HEK293 (cell line): ENCODE data around the gene PDE1C.

Experiments used
- CTCF ChIA-PET: fragments of 350-600 bp; formaldehyde crosslinking; extraction: SDS; loops from one replicate; lab custom pipeline; 2021; ENCODE audit warnings: antibody characterized with exemption; lab: Yijun Ruan, JAX
- POLR2A ChIA-PET: fragments of 300-600 bp; formaldehyde crosslinking; extraction: SDS; loops from one replicate; lab custom pipeline; 2020; ENCODE audit warnings: antibody characterized with exemption, inconsistent platforms; lab: Yijun Ruan, JAX
- H3K27ac ChIP-seq: fragments of 200-500 bp; sonication (Bioruptor generic); 2 replicates; pipeline ENCODE4 v1.5.1; 2014; ENCODE audit warnings: low read depth, low read length, control low read depth, inconsistent platforms; ENCODE audit errors: extremely low read depth
- H3K36me3 ChIP-seq, 2 experiments: fragments of 200-500 bp in 1 of 2; sonication (Bioruptor generic) in 1 of 2; 1 replicate in 1 of 2; 2 replicates in 1 of 2; pipeline ENCODE4 v1.5.1; 2014 to 2017; ENCODE audit warnings: inconsistent platforms in 2 of 2, low read length in 2 of 2; ENCODE audit not compliant: control insufficient read depth in 2 of 2, insufficient read depth in 1 of 2
- H3K4me1 ChIP-seq: fragments of 200-500 bp; sonication (Bioruptor generic); 2 replicates; pipeline ENCODE4 v1.5.1; 2014; ENCODE audit warnings: mild to moderate bottlenecking, low read length, inconsistent platforms; ENCODE audit not compliant: control insufficient read depth, insufficient read depth
- H3K4me3 ChIP-seq: 2 replicates; pipeline ENCODE4 v1.5.1; 2011; ENCODE audit warnings: low read depth, mild to moderate bottlenecking, control low read depth, low read length, moderate library complexity
- H3K9me3 ChIP-seq: fragments of 200-500 bp; sonication (Bioruptor generic); 2 replicates; pipeline ENCODE4 v1.5.1; 2014; ENCODE audit warnings: low read depth, low read length, inconsistent platforms; ENCODE audit not compliant: control insufficient read depth, insufficient read depth
- MEIS1 ChIP-seq: sonication (generic); formaldehyde crosslinking; IDR thresholded peaks from 2 replicates; pipeline ENCODE4 v1.8.1; 2022; ENCODE audit warnings: missing genetic modification reagents, mild to moderate bottlenecking, borderline replicate concordance
- PATZ1 ChIP-seq: fragments of 450-650 bp; formaldehyde crosslinking; IDR thresholded peaks from 2 replicates; pipeline ENCODE4 v1.5.1; 2016; ENCODE audit warnings: missing biosample characterization, missing genetic modification characterization
- RBAK ChIP-seq: fragments of 450-650 bp; formaldehyde crosslinking; IDR thresholded peaks from 2 replicates; pipeline ENCODE4 v1.5.1; 2016; ENCODE audit warnings: missing biosample characterization, missing genetic modification characterization
- ZNF19 ChIP-seq: fragments of 450-650 bp; formaldehyde crosslinking; IDR thresholded peaks from 2 replicates; pipeline ENCODE4; 2016; ENCODE audit warnings: missing biosample characterization, missing genetic modification characterization, low read depth
- ZNF239 ChIP-seq: fragments of 450-650 bp; formaldehyde crosslinking; IDR thresholded peaks from 2 replicates; pipeline ENCODE4 v1.5.1; 2016; ENCODE audit warnings: missing biosample characterization, missing genetic modification characterization
- ZNF266 ChIP-seq: fragments of 450-650 bp; formaldehyde crosslinking; IDR thresholded peaks from 2 replicates; pipeline ENCODE4 v1.5.1; 2016; ENCODE audit warnings: missing biosample characterization, missing genetic modification characterization, low read depth
- ZNF311 ChIP-seq: fragments of 450-650 bp; formaldehyde crosslinking; IDR thresholded peaks from 2 replicates; pipeline ENCODE4 v1.5.1; 2017; ENCODE audit warnings: missing biosample characterization, missing genetic modification characterization, borderline replicate concordance
- ZNF391 ChIP-seq: fragments of 450-650 bp; formaldehyde crosslinking; IDR thresholded peaks from 2 replicates; pipeline ENCODE4 v1.5.1; 2016; ENCODE audit warnings: low read depth, missing biosample characterization, missing genetic modification characterization, borderline replicate concordance
- ZNF426 ChIP-seq: fragments of 450-650 bp; formaldehyde crosslinking; IDR thresholded peaks from 2 replicates; pipeline ENCODE4 v1.5.1; 2017; ENCODE audit warnings: missing biosample characterization, missing genetic modification characterization, mild to moderate bottlenecking, inconsistent platforms, moderate library complexity
- ZNF513 ChIP-seq: fragments of 450-650 bp; IDR thresholded peaks from 2 replicates; pipeline ENCODE4 v1.5.1; 2018; ENCODE audit warnings: missing biosample characterization, missing genetic modification characterization
- ZNF610 ChIP-seq: fragments of 450-650 bp; formaldehyde crosslinking; IDR thresholded peaks from 2 replicates; pipeline ENCODE4 v1.5.1; 2016; ENCODE audit warnings: missing biosample characterization, missing genetic modification characterization, borderline replicate concordance
- ZNF621 ChIP-seq: fragments of 450-650 bp; formaldehyde crosslinking; IDR thresholded peaks from 2 replicates; pipeline ENCODE4 v1.5.1; 2017; ENCODE audit warnings: missing biosample characterization, missing genetic modification characterization
- ZNF629 ChIP-seq: fragments of 450-650 bp; formaldehyde crosslinking; IDR thresholded peaks from 2 replicates; pipeline ENCODE4 v1.5.1; 2017; ENCODE audit warnings: missing biosample characterization, missing genetic modification characterization
- ZNF76 ChIP-seq: fragments of 450-650 bp; formaldehyde crosslinking; IDR thresholded peaks from 2 replicates; pipeline ENCODE4; 2016; ENCODE audit warnings: low read depth, missing biosample characterization, missing genetic modification characterization, borderline replicate concordance
- ZNF785 ChIP-seq: fragments of 450-650 bp; formaldehyde crosslinking; IDR thresholded peaks from 2 replicates; pipeline ENCODE4 v1.5.1; 2016; ENCODE audit warnings: missing biosample characterization, missing genetic modification characterization
- ZNF837 ChIP-seq: fragments of 450-650 bp; formaldehyde crosslinking; IDR thresholded peaks from 2 replicates; pipeline ENCODE4 v1.5.1; 2016; ENCODE audit warnings: missing biosample characterization, missing genetic modification characterization
- TF ChIP-seq, protein P1 (sequence below): fragments of 450-650 bp; formaldehyde crosslinking; IDR thresholded peaks from 2 replicates; pipeline ENCODE4 v1.5.0; 2017; ENCODE audit warnings: missing biosample characterization, missing genetic modification characterization, borderline replicate concordance
- TF ChIP-seq, protein P2 (sequence below): fragments of 450-650 bp; formaldehyde crosslinking; IDR thresholded peaks from 2 replicates; pipeline ENCODE4 v1.5.1; 2016; ENCODE audit warnings: missing biosample characterization, missing genetic modification characterization

Gene PDE1C

DNA sequence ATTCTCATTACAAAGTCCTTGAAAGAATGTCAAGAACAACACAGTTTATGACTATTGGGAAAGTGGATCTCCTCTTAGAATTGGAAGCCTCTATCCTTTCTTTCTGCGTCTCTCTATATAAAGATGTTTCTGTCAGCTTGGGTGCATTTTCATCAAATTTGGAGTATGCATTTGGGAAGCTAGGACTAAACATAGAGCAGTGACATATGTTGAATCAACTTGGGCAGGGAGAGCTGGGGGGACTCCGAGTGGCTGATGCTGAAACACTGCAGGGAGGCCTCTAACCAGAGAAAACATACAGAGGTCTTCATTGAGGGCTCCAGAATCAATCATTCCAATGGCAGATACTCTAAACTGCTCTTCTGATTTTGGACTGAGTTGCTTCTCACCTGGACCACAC lies 147.4 kb downstream of the PDE1C start:
- Histone ChIP-seq H3K27ac (no peak overlapping the region), H3K4me3 (no peak overlapping the region), H3K9me3 (no peaks in the 10 kb centered on the region), H3K36me3 (no peaks in the 10 kb centered on the region)
- CTCF ChIA-PET: no interaction called here
- POLR2A ChIA-PET: no interaction called here
- TF ChIP-seq ZNF610: no peak
- TF ChIP-seq, all 188 proteins: peak for 0
- H3K4me1 ChIP-seq: no peaks in the 10 kb centered on the region

GRCh38 chr7:31921047-31921446 lies 149.2 kb downstream of the PDE1C start:
- Histone ChIP-seq H3K4me1 (no peaks in the 10 kb centered on the region), H3K4me3 (no peak overlapping the region), H3K9me3 (no peaks in the 10 kb centered on the region), H3K36me3 (no peaks in the 10 kb centered on the region), H3K27ac (no peak overlapping the region)
- ChIA-PET CTCF (no interaction called here), POLR2A (no interaction called here)
- TF ChIP-seq ZNF629 (tag by site-specific recombination): no peak
- TF ChIP-seq, protein P1, sequence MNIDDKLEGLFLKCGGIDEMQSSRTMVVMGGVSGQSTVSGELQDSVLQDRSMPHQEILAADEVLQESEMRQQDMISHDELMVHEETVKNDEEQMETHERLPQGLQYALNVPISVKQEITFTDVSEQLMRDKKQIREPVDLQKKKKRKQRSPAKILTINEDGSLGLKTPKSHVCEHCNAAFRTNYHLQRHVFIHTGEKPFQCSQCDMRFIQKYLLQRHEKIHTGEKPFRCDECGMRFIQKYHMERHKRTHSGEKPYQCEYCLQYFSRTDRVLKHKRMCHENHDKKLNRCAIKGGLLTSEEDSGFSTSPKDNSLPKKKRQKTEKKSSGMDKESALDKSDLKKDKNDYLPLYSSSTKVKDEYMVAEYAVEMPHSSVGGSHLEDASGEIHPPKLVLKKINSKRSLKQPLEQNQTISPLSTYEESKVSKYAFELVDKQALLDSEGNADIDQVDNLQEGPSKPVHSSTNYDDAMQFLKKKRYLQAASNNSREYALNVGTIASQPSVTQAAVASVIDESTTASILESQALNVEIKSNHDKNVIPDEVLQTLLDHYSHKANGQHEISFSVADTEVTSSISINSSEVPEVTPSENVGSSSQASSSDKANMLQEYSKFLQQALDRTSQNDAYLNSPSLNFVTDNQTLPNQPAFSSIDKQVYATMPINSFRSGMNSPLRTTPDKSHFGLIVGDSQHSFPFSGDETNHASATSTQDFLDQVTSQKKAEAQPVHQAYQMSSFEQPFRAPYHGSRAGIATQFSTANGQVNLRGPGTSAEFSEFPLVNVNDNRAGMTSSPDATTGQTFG (tag by site-specific recombination): no peak
- no peak for TF ChIP-seq ZNF391 (tag by site-specific recombination)
- no peak for TF ChIP-seq RBAK (tag by site-specific recombination)
- TF ChIP-seq MEIS1: no peak
- TF ChIP-seq ZNF426 (tag by site-specific recombination): no peak
- TF ChIP-seq, protein P2, sequence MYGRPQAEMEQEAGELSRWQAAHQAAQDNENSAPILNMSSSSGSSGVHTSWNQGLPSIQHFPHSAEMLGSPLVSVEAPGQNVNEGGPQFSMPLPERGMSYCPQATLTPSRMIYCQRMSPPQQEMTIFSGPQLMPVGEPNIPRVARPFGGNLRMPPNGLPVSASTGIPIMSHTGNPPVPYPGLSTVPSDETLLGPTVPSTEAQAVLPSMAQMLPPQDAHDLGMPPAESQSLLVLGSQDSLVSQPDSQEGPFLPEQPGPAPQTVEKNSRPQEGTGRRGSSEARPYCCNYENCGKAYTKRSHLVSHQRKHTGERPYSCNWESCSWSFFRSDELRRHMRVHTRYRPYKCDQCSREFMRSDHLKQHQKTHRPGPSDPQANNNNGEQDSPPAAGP (tag by site-specific recombination): no peak
- TF ChIP-seq PATZ1 (tag by site-specific recombination): no peak
- TF ChIP-seq ZNF785 (tag by site-specific recombination): no peak
- TF ChIP-seq ZNF266 (tag by site-specific recombination): no peak
- no peak for TF ChIP-seq ZNF311 (tag by site-specific recombination)
- no peak for TF ChIP-seq ZNF239 (tag by site-specific recombination)
- no peak for TF ChIP-seq ZNF621 (tag by site-specific recombination)

GRCh38 chr7:31919678-31920369 lies 150.4 kb downstream of the PDE1C start:
- no peaks in the 10 kb centered on the region for H3K9me3 ChIP-seq
- no peaks in the 10 kb centered on the region for H3K36me3 ChIP-seq
- ChIA-PET POLR2A (no interaction called here), CTCF (no interaction called here)
- H3K4me1 ChIP-seq: no peaks in the 10 kb centered on the region
- no peak overlapping the region for H3K27ac ChIP-seq
- no peak overlapping the region for H3K4me3 ChIP-seq
- no peak for TF ChIP-seq ZNF76 (tag by site-specific recombination)
- no peak for TF ChIP-seq ZNF19
- no peak for TF ChIP-seq ZNF513
- no peak for TF ChIP-seq ZNF837 (tag by site-specific recombination)
- TF ChIP-seq, protein P1 (tag by site-specific recombination): no peak
